HG02938 (cell line): Measurements from ENCODE around the gene TMEFF2.

ENCODE experiments used
- ATAC-seq: cut with Tn5 transposase; IDR thresholded peaks from one replicate; pipeline ENCODE4 v1.9.1; 2021; ENCODE audit warnings: mild to moderate bottlenecking, moderate library complexity; ENCODE audit not compliant: unreplicated experiment

The TMEFF2 gene

DNA sequence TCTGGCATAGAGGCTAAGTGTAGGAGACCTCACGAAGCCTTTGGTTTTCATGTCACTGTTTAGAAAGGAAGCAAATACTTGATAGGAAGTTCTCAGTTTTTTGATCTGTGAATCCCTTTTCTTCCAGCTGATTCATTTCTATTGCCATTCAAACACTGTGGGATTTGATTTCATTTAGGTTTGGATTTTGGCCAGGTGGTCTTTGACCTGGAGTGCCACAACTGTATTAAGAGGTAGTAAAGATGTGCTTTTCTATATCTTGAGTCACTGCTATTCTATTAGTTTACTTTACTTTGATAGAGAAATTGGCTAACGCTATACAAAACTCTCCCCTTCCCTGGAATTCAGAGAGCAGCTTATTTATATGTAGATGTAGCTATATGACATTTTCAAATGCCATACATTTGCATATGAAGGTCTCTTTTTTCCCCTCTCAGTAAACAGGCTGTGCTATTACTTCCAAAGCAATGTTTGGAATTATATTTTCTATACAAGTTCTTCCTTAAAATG lies 215.5 kb downstream of the TMEFF2 start:
- ATAC-seq, result no peak

DNA sequence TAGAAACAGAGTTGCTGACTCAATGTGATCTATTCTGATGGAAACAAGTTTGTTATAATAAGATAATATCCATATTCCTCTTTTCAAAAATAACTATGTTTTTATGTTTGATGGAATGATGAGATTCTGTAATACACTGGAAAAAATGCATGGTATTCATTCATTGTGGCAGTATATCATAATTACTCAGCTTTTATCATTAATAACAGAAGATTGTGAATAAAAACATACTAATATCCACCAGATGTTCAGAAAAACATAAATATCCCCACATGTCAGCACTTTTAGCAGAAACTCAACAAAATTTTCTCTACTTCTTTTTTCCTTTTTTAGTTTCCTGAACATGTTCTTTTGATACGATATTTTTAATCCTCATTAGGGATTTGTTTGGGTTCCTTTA lies 217.0 kb downstream of the TMEFF2 start:
- no peak for ATAC-seq

DNA sequence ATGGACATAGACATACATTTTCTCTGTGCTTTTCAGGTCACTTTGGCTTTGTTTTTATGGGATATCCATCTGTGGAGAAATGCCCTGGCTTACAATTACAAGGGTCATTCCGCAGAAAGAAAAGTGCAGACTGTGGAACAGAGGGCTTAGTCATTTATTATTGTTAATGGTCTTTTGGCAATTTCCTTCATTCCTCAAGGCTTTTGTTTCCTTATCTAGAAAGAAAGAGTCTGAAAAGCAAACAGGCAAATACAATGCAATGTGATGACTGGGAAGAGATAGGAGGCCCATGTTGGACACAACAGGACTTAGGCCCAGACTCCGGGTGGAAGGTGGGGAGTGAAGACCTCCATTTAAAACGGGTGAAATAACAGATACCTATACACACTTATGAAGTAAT lies 218.3 kb downstream of the TMEFF2 start:
- no peak for ATAC-seq

DNA sequence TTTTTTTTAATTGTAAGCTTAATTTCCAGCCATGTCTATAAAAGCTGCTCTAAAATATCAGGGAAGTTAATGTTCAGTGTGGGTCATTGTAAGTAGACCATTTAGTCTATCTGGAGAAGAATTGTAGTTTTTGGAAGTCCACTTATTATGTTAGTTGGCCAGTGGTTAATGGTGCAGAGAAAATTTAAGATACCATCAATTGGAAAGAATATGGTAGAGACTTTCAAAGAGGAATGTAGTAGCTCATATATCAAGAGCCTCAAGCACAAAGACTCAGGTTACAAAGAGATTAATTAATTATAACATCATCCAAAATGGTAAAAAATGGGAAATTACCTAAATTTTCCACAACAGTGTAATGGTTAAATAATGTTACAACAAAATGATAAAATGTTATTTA lies 220.1 kb downstream of the TMEFF2 start:
- ATAC-seq, result no peak

DNA sequence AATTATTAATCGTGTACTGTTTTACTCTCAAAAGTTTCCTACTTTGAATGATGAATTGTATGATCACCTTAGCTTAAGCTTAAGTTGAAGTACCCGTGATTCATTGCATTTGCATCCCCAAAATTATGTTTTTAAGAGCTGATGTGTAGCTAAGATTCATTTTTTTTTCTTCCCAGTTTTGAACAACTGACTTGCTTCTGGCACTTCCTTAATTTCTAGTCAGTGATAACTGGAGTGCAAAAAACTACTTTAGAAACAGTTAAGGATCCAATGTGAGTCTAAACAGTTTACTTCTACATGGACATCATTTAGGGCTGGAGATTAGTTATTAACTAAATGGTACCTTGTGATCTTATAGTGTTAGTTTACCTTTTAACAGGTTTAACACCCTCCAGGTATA lies 223.9 kb downstream of the TMEFF2 start:
- ATAC-seq, result no peak

DNA sequence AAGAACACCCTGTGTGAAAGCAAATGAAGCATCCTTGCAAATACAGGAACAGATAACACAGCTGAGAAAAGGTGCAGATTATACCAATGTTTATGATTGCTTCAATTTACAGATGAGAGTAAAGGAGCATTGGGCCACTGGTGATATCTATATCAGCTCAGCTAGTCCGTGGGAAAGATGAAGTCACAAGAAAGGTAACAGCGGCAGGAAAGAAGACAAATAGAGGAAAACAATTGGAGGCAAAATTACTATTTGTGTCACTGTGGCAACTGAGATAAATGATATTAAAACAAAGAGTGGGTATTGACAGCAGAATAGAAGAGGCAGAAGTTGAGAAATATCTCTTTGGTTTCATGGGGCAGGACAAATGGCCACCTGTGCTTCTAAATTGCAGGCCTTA lies 226.6 kb downstream of the TMEFF2 start:
- ATAC-seq, result no peak

DNA sequence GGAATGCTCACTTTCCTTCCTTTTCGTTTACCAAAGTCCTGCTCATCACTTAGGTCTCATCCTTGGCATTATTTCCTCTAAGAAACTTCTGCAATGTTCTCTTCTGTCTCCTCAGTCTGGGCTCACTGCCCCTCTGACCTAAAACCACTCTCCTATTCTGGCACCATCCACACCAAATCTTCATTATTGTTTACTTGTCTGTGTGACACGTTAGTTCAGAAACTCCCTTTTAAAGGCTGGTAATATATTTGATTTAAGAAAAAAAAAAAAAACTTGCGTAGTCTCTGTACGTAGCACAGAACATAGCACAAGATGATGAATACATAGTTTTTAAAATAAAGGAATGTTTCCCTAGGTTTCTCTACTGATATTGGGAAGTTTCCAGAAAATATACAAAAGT lies 229.0 kb downstream of the TMEFF2 start:
- no peak for ATAC-seq

DNA sequence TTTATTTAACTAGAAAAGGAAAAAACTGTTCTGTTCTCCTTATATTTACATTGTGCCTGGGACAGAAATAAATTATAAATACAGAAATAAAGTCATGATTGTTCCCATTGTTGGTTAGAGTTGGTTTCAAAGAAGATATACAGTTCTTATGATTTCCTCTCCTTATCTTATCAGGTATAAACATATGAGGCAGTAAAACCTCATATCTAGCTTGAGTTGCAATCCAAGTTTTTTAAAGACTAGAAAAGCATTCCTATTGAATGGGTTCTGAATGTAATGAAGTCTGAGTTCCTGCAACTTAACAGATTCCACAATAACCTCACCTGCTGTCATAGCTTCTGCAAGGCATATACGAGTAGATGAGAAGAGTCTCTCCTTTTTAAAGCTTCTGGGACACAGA lies 233.2 kb downstream of the TMEFF2 start:
- no peak for ATAC-seq

DNA sequence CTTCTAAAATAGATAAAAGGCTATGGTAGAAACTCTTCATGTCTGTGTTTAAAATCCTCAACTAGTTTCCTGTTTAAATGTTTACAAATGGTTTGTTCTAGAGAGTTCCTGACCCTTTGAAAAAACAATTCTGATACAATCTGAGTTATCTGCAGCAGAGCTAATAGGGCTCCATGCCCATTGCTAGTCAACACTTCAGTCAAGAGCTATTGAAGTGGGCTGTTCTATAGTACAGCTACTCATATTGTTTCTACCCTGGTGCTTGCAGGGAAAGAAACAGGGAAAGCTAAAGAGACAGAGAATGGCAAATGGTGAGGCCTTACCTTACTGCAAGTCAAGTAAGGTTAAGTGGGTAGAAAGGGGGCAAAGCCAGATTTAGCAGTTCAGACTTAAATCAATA lies 235.5 kb downstream of the TMEFF2 start:
- no peak for ATAC-seq

DNA sequence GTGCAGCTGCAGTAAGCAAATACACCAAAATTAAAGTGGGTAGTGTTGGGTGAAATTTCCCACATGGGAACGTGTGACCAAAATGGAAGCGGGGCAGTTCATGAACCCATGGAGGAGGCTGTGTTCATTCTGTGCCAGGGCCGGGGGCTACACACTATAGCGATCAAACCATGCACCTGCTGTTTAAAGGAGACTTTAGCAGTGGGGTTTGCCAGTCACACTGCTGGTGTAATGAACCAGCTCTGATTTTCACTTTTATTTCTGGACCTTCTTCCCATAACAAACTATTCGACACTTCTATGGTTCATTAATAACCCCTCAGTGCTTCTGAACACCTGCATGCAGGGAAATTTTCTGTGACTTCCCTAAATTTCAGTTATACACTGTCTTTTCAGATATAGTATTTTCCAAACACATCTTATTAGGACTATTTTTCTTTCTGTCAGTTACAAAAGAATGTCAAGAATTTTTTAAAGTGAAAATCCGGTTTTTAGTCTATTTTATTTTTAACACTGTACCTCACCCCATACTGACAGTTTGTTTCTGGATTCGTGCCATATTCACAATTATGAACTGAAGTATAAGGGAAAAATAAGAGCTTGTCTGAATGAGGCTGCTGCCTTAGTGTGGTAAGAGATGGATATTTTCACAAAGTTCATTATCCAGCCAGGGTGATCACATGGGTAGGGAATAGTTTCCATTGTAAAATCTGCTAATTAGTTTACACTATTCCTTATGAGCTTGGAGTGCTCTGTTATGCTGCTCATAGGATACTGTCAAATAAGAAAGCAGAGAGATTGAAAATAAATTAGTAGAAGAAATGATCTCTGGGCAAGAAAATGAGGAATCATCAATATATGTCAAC lies 236.5 kb downstream of the TMEFF2 start:
- no peak for ATAC-seq

DNA sequence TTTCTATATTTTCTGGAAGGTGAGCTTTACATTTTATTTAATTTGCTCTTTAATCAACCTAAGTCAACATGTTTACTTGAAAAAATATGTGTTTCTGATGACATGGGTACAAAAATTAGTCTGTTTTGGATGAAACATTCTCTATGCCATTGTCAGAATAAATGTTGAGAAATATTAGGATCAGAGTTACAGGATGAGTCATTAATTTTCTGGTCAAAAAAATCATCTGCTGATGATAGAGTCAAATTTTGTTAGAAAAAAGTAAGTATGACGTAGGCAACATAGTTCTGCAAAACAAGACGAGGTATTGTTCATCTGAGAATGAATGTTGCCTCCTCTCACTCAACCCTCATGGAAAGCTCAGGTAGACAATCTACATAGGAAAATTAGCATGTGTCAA lies 240.3 kb downstream of the TMEFF2 start:
- ATAC-seq, result no peak

DNA sequence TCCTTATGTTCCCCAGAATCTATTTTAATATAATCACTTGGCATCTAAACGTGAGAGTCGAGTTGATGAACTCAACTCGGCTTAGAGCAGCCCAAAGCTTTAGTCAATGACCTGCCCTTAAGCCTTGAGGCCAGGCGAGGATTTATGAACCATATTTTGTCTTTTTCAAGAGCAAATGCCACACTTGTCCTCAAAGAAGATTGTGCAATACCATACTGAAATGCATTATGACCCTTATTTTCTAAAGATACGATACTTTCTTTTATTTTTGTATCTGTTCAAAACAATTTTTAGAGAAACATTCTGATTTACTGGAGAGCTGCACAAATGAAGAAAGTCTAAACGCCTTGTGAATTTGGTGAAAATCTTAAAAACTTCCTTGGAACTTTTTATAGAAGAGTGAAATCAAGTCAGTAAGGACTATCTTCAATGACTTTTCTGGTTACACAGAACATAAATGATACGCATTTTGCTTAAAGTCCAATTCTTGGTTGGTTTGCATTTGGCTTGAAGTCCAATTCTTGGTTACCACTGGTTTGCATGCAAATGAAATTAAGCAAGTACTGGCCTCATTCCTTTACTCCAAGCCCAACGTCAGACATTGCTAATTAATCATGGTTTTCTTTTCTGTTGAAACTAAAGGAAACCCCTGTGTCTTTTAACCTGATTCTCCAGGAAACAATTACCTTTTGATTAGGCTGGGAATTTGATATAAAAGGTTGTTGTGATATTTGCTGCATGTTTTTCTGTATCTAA lies 242.0 kb downstream of the TMEFF2 start:
- no peak for ATAC-seq

DNA sequence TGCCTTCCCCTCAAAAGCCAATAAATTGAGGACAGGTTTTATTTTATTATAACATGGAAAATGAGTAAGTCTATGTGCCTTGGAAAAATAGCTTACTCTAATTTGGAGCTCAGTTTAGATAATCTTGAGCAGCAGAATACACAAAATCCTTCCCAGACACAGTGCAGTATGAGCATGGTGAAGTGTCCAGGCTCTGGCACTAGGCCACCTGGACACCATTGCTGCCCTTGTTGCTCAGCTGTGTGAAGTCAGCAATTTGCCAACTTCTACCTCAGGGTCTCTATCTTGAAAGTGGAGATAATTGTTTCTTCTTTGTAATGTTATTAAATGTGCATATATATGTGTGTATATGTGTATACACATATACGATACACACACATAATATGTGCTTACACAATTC lies 242.9 kb downstream of the TMEFF2 start:
- ATAC-seq, result no peak

DNA sequence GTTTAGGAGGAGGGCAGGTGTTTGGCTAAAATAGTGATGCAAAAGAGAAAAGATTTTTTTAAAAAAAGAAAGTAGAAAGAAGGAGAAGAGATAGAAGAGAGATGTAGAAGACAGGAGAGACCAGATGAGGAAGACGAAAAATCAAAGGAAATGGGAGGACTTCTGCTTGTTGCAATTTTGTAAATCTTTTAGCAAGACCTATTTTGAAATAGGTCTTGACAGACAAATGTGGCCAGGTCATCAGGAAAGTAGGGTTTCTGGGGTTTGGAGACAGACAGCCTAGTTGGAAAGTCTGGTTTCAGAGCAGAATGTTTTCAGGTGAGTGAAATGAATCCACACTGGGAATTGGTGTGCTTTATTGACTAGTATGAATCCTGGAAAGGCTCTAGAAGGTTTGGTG lies 243.4 kb downstream of the TMEFF2 start:
- ATAC-seq, result no peak

DNA sequence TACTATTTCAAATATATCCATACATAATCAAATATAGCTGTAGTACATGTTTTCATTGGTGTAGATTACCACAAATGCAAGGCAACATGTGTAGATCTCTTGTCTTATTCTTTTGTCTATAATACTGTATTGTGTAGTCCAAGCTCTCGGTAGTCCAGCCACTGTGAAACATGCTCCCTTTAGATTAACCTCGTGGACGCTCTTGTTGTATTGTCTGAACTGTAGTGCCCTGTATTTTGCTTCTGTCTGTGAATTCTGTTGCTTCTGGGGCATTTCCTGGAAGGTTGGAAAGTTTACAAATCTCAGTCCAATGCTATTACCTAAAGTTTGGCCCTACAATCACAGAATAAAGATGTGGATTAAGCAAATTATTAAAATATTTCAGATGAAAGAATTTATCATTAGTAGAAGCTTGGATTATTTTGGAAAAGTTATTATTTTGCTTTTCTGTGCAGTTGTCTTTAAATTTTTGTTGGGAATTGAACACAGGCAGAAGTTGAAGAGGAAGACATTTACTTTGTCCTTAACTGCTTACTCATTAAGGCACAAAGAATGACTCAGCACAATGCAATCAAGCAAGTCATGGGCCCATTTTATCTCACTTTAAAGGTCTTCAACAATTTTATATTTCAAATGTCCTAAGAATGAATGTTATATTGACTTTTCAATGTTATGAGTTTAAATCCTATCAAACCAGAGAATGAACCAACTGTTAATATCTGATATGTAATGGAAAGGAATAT lies 244.4 kb downstream of the TMEFF2 start:
- no peak for ATAC-seq

DNA sequence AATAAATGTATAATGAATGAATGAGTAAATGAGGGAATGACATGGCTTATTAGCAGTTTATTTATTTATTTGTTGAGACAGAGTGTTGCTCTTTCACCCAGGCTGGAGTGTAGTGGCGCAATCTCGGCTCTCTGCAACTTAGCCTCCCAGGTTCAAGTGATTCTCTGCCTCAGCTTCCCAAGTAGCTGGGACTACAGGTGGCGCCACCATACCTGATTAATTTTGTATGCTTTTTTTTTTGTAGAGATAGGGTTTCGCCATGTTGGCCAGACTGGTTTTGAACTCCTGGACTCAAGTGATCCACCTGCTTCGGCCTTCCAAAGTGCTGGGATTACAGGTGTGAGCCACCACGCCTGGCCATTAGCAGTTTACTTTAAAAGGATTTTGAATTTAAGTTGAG lies 247.5 kb downstream of the TMEFF2 start:
- ATAC-seq, result no peak

DNA sequence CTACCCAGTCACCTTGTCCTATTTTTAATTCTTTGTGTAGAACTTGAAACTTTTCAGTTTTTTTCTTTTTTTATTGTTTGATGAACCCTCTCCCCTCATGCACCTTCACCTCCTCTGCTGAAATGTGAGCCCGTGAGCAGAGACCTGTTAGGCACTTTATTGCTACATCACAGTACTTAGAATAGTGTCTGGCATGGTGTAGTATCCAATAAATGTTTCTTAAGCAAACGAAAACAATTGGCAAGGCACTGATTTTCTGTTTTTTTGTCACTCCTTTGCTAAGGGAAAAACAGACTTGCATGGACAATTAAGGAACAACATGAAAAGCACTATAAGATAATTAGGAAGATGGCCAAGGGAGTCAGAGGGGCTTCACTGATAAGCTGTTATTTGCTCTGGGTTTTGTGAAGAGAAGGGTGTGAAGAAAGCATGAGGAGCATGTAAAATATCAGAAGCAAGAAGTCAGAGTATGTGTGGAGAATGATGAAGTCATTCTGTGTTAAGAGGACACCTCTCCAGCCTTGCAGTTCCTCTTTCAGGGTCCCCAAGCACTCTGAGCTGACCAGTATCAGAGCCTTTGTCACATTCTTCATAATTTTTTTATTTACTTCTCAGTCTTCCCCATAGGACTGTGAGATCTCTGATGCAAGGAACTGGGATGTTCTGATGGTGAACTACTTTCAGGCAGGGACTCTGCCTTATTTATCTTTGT lies 248.1 kb downstream of the TMEFF2 start:
- no peak for ATAC-seq

DNA sequence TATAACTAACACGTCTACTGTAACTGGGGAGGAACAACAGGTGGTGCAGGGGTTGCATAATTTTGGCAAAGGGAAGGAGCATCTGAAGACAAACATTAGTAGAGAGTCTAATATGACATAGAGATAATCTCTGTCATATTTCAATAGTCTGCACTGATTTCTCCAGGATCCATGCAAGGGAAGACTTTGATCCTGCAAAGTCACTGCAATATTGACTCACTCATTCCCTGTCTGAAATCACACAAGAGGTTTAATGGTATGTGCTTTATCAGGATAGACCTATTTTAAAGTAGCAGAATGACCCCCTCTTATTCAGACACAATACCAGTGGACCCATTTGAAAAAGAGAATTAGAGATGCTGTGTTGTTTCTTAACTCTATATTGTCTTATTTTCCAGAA lies 249.1 kb downstream of the TMEFF2 start:
- no peak for ATAC-seq

DNA sequence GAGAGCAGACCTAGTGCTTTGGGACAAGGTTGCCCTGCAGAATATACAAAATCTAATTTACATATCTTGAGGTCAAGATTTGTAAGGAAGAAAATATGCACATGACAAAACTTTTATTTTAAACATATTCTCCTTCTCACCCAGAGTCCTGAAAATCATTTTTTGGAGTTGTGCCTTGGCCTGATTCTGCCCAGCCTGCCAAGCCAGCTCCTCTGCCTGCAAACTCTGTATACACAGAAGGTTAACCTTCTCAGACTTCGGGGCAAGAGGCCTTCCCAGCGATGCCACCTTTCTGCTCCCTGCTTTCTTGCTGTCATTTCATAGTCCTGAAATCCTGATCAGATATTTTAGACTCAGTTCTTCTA lies 252.0 kb downstream of the TMEFF2 start:
- ATAC-seq, result no peak

DNA sequence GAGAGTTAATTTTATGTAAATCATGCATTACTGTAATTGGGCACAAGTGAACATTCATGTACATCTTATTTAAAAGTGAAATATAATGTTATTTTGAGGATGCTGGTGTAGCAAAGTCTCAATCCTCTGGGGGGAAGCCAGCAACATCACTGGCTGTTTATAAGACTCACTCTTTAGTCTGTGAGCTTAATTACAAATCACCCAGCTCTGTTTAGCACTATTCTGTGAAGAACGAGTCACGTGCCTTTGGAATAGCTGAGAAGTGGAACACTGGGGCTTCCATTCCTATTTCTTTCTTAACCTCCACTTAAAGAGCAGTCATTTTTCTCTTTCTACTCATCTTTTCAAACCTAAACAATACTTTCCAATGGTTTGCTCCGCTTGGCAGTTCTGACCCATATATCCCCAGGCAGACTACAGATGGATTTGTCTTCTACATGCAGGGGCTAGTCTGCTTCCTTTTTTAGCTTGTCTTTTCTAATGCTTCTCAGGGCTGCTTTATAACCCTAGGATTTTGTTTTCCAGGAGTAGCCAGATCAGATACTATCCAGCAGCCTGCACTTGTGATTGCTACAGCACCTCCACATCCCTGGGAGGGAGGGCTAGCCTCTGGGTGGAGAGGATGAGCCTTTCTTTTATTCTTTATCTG lies 252.5 kb downstream of the TMEFF2 start:
- ATAC-seq, result no peak
